GM21423 (cell line): ENCODE data around the gene XG.
"Not testable (repeated sequence)": the region's sequence is repeated elsewhere in the genome, so short reads cannot be mapped to it uniquely, and the experiment has no call there.

ENCODE experiments used
- ATAC-seq: cut with Tn5 transposase; IDR thresholded peaks from one replicate; pipeline ENCODE4 v1.9.1; 2021; ENCODE audit warnings: mild to moderate bottlenecking, moderate library complexity; ENCODE audit not compliant: unreplicated experiment

Gene XG

DNA sequence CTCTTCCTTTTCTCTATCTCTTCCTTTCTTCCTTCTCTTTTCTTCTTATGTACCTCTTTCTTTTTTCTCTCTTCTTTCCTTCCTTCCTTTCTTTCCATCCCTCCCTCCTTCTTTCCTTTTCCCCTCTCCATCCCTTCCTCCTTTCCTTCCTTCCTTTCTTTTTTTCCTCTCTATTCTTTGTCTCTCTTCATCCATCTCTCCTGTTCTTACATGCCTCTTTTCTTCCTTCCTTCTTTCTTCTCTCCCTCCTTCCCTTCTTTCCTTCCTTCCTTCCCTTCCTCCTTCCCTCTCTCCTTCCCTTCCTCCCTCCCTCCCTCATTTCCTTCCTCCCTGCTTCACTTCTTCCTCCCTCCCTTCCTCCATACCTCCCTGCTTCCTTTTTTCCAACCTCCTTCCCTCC, 19.2 kb upstream of the XG start:
- ATAC-seq, result no peak

DNA sequence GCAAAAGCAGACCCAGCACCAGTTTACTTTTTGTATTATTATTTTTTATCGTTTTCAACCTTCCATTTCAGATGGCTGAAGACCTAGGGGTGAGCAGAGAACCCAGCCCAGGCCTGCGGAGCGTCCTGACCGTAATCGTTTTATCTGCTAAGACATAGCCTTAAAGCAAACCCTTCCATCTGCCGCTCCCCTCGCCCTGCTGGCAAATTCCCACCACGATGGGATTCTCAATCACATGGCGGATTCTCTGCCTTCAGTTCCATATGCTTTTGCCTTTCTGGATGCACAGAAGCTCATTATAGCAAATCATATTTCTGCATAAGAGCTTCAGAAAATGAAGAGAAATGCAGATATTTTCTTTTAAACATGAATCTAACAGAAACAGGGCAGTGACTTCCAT, 18.6 kb upstream of the XG start:
- ATAC-seq, result no peak

- ATAC-seq, result no peak
Measured at GRCh38 chrX:2735270-2735669, 16.6 kb upstream of the XG start.

DNA sequence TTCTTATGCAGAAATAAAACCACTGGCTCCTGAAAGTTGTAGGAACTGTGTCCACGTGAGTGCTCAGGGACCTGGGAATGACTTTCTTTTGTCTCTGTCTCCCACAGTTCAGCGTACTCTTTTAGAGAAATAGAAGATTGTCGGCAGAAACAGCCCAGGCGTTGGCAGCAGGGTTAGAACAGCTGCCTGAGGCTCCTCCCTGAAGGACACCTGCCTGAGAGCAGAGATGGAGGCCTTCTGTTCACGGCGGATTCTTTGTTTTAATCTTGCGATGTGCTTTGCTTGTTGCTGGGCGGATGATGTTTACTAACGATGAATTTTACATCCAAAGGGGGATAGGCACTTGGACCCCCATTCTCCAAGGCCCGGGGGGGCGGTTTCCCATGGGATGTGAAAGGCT, 11.2 kb upstream of the XG start:
- no peak for ATAC-seq

DNA sequence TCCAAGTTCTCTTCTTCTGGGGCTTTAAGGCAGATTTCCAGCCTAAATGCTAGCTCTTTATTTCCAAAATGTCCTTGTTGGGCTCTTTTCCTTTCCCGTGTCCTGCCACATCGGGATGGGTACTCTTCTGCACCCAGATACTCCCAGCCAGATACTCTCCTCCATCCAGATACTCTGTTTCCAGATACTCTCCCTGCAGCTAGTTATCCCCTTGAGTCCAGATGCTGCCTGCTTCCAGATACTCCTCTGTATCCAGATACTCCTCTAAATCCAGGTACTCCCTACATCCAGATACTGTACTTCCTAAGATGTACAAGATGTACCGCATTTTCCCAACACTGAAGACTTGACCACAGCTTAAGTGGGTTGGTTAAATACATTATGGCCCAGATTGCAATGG, 10.5 kb upstream of the XG start:
- ATAC-seq, result no peak

GRCh38 chrX:2746250-2746649, 5.6 kb upstream of the XG start:
- ATAC-seq, result not testable (repeated sequence)

DNA sequence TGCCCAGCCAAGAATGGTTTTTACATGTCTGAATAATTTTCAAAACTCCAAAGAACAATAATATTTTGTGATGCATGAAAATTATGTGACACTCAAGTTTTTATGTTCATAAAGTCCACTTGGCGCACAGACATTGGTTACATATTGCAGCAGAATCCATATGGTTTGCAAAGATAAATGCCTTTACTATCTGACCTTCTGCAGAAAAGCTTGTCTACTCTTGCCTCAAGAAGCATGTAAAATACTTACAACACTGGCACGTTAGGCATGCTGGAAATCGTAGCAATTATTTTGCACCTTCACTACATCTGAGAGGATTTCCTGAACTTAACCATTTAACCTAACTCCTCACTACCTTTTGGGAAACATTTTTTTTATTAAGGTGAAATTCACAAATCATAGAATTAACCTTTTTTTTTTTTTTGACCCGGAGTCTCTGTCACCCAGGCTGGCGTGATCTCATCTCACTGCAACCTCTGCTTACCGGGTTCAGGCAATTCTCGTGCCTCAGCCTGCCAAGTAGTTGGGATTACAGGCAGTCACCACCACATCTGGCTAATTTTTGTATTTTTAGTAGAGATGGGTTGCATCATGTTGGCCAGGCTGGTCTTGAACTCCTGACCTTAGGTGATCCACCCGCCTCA, 3.5 kb upstream of the XG start:
- no peak for ATAC-seq

- ATAC-seq, result no peak
Measured at GRCh38 chrX:2748815-2749188, 3.0 kb upstream of the XG start.

DNA sequence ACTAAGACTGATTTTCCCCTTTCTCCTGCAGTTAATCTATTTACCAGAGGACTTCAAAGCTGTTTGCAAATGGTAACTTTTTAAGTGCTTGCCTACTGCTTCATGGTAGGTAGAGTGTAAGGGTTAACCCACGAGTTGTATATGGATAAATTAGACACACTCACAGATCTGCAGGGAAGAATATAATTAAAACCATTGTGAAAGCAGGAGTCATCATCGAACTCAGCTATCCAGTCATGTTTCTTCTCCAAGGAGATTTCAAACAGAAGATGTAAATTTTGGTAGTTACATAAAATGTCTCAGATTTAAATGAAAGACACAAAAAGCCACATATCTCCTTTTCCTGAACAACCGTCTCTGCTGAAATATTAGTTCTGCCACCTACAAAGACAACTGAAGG, 549 bp upstream of the XG start:
- no peak for ATAC-seq

DNA sequence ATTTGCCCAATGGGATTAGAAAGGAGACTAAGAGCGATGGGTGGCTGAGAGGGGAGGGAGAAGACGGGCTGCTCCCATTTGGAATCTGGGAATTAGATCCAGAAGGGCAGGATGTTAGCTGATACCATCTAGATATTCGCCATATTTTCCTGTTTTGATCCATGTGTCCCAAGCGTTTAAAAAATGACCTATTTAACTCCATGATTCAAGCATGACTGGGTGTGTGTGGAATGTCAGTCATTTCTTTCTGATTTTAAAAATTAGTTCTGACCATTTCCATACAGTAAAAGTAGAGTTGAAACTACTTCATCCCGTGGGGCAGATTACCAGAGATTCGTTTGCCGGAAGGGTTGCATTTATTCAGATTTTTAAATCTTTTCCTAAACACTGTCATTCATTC, 601 bp downstream of the XG start:
- not testable (repeated sequence) for ATAC-seq

DNA sequence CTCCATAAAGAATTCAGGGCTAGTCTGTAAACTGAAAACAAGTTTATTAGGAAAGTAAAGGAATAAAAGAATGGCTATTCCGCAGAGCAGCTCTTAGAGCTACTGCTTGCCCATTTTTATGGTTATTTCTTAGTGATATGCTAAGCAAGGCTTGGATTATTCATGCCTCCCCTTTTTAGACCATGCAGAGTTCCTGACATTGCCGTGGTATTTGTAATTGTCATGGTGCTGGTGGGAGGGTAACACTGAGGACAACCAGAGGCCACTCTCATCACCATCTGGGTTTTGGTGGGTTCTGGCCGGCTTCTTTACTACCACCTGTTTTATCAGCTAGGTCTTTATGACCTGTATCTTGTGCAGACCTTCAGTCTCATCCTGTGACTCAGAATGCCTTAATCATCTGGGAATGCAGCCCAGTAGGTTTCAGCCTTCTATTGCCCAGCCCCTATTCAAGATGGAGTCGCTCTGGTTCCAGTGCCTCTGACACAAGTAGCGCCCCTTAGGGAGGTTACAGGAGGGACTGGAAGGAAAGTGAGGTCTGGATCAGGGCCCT, 3.4 kb downstream of the XG start:
- ATAC-seq, result not testable (repeated sequence)

DNA sequence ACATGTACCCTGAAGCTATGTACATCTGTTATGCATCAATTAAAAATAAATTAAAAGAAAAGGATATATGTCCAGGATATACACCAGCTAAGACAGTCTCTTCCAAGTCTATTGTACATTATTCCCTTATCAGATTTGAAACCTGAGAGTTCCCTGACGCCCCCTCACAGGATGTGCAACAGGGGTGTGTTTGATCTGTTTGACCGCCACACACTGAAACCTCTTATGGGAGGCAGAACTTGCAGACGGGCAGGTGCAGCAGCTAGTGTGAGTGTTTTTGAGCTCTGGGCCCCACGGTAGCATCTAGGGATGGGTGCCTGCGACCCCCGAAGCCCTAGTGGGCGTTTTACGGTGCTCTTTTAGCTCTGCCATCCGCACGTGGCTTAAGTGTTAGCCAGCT, 4.7 kb downstream of the XG start:
- no peak for ATAC-seq

GRCh38 chrX:2761246-2761645, 9.4 kb downstream of the XG start:
- no peak for ATAC-seq

DNA sequence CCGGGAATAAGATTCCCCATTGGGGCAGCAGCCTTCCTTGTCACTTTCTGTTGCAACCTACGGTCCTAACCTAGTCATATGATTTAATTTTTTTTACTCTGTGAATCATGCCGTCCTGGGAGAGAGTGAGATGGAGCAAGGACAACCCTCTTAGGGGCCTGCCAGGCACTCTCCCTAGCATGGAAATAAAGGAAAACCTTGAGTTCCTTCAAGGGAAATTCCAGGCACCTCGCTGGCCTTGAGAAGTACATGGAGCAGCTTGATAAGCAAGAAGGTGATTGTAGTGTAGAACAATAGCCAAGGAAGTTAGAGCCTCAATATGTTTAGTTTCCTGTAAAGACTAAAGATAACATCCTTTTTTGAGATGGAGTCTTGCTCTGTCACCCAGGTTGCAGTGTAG, 10.8 kb downstream of the XG start:
- not testable (repeated sequence) for ATAC-seq

- ATAC-seq, result not testable (repeated sequence)
Measured at GRCh38 chrX:2764766-2765548, 13.1 kb downstream of the XG start.

DNA sequence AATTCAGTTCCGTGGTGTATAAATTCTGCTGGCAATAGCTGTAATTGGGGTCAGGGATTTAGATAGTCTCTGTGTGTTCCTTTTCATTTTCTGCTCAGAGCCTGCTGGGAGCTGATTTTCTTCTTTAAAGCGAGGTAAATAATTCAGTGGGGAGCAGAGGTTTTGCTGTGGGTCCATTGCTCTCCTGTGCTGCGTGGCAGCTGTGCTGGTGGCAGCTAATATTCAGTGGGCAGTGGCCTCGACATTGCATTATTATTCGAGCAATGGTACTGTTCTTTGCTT, 13.7 kb downstream of the XG start:
- no peak for ATAC-seq

DNA sequence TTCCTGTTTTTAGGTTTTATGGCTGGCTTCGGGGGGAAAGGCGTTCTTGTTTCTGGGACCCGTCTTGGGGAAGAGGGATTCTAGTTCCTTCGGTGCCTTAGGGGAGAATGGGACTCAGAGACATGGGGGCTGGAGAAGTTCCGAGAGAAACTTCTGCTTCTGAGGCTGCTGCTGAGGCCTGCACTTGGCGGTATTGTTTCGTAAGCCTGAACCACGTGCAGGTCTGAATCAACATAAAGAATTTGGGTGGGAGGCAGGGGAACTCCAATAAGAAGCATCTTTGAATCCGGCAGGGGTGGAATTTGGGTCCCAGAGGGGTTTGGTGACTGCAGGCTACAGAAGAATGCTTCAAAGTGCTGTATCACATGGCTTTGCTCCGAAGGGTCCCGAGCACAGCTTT, 15.1 kb downstream of the XG start:
- ATAC-seq, result no peak

DNA sequence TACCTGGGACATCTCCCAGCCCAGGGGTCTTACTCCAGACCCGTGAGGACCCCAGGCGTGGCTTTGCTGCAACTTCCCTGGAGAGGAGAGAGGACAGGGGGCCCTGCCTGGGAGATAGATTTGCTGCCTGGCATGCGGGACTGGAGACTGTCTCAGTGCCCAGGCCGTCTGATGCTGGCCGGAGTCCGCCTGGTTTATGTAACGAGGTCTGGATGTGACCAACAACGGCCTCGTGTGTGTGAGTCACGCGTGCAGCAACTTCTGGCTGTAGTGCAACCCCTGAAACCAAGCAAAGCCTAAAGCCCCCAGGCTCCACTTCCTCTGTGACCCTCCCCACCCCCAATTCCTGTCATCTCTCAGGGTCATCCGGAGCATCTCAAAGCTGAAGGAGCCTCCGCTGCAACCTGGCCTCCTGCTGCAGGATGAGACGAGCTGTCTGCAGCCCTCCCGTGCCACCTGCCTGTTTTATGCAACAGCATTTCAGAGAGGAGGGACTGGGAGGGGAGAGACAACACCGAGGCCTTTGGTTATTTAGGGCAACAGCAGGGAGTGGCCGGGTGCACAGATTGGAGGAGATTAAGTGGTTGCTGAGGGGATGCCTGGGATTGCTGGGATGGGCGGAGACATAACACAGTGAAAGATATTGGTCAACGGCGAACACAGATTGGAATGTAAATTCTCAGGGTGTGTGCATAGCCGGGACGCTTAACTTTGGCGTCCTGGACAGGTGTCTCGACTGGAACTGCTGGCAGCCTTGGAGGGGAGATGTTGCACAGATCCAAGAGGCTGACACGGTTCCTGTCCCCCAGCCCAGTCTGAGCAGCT, 16.0 kb downstream of the XG start:
- no peak for ATAC-seq

DNA sequence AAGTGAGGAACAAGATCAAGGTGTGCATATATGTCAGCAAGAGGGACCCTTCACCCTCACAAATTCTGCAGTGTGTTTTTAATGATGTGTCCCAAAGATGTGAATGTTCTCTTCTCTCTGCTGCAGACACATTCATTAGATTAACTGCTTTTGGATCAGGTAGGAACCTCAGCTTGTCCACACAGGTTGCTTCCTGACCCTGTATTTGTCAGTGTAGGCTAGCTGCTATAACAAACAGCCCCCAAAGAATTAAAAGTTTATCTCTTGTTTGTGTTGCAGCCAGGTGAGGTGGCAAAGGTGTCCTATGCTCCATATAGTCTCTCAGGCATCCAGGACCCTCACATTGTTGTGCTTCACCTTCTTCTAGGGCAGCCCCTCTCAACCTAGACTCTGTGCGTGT, 17.8 kb downstream of the XG start:
- ATAC-seq, result no peak

- not testable (repeated sequence) for ATAC-seq
Measured at GRCh38 chrX:2773166-2774055, 21.6 kb downstream of the XG start.

DNA sequence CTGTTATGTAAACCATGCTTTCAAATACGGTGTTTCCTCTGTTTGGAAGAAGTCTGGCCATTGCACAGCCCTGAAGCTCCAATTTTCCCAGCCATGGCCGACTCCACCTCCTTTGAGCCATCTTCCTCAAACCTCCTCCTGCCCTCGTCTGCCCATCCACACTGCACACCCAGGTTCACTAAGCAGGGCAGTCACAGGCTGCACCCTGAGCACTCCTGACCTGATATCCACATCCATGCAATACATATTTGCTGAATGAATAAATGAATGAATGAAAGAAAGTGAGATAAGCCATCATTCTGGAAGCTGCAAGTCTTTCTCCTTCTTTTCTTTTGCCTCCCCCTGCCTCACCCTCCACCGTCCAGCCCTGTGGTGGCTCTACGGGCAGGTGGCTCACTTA, 22.2 kb downstream of the XG start:
- no peak for ATAC-seq
